ENCODE results near the gene LRRC74A.
A peak's percentile ranks its signal among the peaks of the same experiment; 100 is the strongest.
"Not testable (repeated sequence)": the region's sequence is repeated elsewhere in the genome, so short reads cannot be mapped to it uniquely, and the experiment has no call there.

Gene LRRC74A

DNA sequence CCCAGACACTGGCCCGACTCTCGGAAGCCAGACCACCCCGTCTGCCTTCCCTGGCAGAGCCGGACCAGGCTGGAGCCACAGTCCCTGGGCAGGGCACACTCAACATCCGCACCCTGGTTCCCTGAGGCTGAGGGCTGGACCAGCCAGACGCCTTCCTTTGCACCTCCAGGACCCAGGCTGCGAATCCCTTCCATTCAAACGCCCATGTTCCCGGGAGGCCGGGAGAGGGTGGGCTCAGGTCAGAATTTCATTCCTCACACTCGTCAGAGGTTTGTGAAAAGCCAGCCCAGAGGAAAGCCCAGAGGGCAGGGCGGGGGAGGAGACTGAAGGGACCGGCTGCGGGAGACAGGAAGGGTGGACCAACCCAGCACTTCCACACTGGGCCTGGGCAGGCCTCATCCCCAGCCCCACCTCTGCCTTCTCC lies 58.7 kb downstream of the LRRC74A start:
- DNase-seq (ENCODE audit: low read depth in 2 of 2) = no peak

GRCh38 chr14:76887191-76887590 lies 61.0 kb downstream of the LRRC74A start:
- no peak for DNase-seq (ENCODE audit: low read depth in 2 of 2)

DNA sequence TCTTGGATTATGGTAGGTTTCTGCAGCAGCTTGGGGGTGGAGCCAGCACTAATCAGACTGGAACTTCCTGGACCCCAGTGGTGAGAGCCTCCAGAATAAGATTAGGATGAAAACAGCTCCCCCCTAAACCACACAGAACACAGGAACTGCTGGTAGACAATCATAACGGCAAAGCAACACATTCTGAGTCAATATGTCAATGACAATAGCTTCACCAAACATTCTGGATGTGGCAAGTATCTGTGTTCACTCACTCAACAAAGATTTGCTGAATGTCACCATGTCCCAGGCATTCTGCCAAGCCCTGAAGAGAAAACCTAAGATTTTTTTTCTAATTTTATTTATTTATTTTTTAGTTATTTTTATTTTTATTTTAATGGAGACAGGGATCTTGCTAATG lies 65.2 kb downstream of the LRRC74A start:
- DNase-seq (ENCODE audit: low read depth in 2 of 2) = no peak

- DNase-seq (ENCODE audit: low read depth in 2 of 2) = no peak
Measured at GRCh38 chr14:76894308-76894707, 68.1 kb downstream of the LRRC74A start.

DNA sequence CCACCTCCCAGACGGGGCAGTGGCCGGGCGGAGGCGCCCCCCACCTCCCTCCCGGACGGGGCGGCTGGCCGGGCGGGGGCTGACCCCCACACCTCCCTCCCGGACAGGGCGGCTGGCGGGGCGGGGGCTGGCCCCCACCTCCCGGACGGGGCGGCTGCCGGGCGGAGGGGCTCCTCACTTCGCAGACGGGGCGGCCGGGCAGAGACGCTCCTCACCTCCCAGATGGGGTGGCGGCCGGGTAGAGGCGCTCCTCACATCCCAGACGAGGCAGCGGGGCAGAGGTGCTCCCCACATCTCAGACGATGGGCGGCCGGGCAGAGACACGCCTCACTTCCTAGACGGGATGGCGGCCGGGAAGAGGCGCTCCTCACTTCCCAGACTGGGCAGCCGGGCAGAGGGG lies 71.8 kb downstream of the LRRC74A start:
- DNase-seq (ENCODE audit: low read depth in 2 of 2) = not testable (repeated sequence)

DNA sequence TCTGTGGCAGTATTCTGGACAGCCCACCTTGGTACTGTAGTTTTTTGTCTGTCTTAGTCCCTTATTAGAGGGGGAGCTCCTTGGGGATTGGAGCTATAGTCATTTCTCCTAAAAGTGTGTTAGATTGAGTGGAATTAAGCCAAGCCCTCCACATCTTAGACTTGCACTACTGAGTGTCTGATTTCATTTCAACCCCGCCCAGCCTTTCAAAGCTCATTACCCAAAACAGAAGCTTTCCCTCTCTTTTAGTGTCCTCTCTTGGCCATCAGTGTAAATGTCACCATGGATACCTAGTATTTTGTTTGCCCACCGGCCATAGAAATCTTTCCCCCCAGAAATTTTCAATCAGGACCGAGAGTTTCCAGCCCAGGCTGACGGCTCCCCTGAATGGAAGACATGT lies 74.5 kb downstream of the LRRC74A start:
- DNase-seq (ENCODE audit: low read depth in 2 of 2) = no peak

- no peak for DNase-seq (ENCODE audit: low read depth in 2 of 2)
Measured at GRCh38 chr14:76901171-76902055, 75.2 kb downstream of the LRRC74A start.

GRCh38 chr14:76902591-76902990 lies 76.4 kb downstream of the LRRC74A start:
- DNase-seq (ENCODE audit: low read depth in 2 of 2) = no peak

DNA sequence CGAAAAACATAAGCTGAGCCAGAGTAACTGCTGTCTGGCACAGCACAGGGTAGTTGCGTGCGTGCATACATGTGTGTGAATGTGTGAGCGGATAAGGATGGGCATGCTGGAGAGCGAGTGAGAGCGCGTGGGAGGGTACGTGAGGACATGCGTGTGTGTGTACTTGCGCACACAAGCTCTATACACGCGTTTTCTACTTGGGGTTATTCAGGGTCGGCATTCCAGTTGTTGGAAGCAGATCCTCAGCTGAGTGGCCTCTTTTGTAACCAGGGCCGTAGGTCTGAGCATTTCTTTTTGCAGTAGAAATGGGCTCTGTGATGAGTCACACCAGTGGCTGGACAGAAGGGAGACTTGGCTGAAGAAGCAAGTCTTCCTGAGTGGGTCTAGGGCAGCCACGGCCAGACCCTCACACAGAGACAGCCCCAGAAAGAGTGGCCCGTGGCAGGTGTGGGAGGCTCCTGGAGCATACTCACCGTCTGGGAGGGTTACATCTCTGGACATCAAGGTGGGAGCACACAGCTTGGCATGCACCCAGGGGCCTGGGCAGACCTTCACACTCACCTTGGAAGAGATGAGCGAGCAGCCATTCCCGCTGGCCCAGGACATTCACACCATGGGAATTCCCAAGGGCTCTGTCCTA lies 78.0 kb downstream of the LRRC74A start:
- DNase-seq (ENCODE audit: low read depth in 2 of 2) = no peak

GRCh38 chr14:76904740-76905569 lies 78.7 kb downstream of the LRRC74A start:
- DNase-seq (ENCODE audit: low read depth in 2 of 2) = peak; percentile 48 to 73

DNA sequence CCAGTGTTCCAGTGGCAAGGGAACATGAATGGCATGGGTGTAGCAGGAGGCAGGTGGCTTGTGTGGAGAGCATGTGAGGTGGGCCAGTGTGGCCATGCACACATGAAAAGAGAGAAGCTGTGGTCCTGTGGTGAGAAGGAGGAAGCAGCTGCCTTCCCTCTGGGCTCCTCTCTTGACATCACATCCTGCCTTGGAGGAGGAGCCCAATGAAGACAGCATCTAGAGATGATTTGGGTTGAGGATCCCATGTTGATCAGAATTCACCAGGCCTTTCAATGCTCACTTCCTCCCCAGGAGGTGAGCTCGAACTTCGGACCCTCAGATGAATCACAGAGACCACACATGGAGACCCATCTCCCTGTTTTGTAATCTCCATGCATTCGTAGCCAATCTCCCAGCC lies 82.6 kb downstream of the LRRC74A start:
- DNase-seq (ENCODE audit: low read depth in 2 of 2) = no peak

DNA sequence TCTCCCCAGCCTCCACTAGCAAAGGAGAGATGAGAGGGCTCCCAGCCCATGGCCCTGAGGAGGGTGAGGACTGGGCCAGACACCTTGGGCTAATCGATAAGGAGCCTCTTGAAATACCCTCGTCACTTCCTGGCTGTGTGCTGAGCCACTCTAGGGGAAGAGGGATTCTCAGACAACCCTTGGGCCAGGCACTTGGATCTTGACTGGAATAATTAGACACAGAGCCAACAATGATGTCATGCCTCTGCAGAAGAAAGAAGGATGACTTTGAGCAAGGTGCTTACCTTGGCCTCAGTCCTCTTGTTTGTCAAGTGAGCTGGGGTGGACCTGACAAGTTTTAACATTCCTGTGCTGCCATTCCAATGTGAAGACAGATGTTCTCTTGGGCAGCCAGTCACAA lies 83.1 kb downstream of the LRRC74A start:
- DNase-seq (ENCODE audit: low read depth in 2 of 2) = no peak

GRCh38 chr14:76910371-76910890 lies 84.2 kb downstream of the LRRC74A start:
- no peak for DNase-seq (ENCODE audit: low read depth in 2 of 2)

DNA sequence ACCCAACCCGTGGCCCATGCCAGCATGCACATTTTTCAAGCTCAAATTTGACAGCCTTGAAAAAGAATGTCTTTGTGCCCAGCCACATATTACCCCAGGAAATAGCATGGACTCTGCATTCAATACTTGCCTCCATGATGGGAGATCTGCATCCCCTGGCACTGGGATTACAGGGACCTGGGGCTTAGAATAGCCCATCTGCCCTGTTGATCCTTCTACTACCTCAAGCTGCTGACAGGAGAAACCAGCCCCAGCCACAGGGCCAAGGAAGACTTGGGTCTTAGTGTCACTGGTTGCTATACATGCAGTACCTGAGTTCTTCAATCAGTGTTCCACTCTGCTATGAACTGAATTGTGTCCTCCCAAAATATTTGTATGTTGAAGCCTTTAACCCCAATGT lies 85.3 kb downstream of the LRRC74A start:
- no peak for DNase-seq (ENCODE audit: low read depth in 2 of 2)

DNA sequence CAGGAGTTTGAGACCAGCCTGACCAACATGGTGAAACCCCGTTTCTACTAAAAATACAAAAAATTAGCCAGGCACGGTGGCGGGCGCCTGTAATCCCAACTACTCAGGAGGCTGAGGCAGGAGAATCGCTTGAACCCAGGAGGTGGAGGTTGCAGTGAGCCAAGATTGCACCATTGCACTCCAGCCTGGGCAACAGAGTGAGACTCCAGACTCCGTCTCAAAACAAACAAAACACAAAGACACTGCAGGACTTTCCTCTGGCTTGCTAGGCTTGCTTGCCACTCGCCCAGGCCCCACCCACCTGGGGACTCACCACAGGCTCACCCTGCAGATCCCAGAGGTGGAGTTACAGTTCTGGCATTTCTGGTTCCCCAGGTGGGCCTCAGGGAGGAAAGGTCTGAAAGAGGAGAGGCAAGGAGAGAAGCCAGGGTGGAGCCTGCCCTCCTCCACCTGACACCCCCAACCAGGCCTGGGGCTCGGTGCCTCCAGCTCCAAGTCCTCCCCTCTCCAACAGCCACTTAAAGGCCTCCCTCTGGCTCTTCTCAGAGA lies 88.4 kb downstream of the LRRC74A start:
- DNase-seq (ENCODE audit: low read depth in 2 of 2) = not testable (repeated sequence)

GRCh38 chr14:76916040-76916715 lies 90.0 kb downstream of the LRRC74A start:
- DNase-seq (ENCODE audit: low read depth in 2 of 2) = no peak

DNA sequence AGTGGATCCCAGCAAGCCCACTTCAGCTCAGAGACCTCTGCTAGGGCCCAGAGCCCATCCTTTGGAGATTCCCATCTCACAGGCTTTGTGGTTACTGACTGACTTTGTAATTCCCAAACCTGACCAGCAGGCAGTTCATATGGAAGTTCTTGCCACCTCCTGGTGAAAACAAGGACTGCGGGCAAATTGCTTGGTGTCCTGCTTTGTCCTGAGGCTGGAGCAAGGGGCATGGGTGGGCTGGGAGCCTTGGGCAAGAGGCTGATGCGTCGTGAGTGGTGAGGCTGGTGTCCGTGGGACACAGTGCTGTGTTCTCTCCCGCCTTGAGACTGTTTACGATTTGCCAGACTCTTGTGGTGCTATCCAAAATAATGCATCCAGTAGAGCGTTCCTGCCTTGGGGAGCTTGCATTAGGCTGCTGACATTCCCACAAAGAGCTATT lies 91.0 kb downstream of the LRRC74A start:
- no peak for DNase-seq (ENCODE audit: low read depth in 2 of 2)

DNA sequence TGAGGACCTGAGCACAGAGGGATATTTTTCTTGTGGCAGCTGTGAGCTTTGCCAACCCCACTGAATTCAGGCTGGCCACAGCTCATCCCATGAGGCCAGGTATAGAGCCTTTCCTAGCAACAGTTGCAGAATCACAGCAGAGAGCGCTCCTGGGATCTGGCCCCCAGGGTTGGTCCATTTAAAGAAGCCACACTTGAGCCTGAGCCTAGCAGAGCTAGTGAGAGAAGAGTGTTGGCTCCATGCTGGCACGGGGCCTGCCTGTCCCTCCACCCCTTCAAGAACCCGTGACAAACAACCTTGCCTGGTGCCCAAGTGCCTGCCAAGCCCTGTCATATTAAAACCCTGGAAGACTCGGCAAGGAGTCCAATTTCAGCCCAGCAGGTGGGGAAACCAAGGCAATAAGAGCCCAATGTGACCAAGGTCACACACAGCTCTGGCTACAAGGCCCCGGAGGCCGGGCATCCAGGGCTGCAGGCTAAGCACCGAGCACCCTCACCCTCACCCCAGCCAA lies 91.6 kb downstream of the LRRC74A start:
- no peak for DNase-seq (ENCODE audit: low read depth in 2 of 2)

GRCh38 chr14:76918256-76918781 lies 92.1 kb downstream of the LRRC74A start:
- DNase-seq (ENCODE audit: low read depth in 2 of 2) = no peak

DNA sequence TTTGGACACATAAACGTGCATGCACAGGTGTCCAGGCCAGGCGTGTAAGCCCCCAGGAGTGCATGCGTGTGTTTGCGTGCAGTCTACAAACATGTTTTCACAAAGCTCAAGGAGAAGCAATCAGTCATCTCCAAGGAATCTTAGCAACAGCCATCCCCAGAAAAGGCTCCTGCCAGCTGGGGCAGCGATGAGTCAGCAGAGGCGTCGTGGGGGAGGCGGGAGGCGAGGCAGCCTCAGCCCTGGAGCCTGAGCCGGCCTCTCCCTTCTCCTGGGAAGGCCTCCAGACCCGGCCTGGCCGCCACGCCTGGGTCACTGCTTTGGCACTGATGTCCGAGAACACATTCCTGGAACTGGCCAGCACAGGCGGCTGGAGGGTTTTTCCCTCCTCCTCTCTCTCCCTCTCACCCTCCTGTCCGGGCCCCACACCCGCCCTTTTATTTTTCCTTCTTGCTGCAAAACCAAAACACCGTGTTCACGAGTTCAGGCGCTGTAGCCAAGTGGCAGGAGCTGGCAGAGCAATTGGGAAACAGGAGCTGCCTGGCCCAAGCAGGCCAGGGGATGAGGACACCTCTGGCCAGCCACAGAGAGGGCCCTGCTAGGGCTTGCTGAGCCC lies 92.7 kb downstream of the LRRC74A start:
- DNase-seq (ENCODE audit: low read depth in 2 of 2) = no peak
